Activated naive CD4-positive, alpha-beta T cell treated with anti-CD3 and anti-CD28 coated beads, Interleukin-2, amount 10 ng/mL, durations not matched to agents 7 days and 5 days (primary cell): ENCODE results near the gene UBIAD1.
"Not testable (repeated sequence)": the region's sequence is repeated elsewhere in the genome, so short reads cannot be mapped to it uniquely, and the experiment has no call there.

ENCODE experiments used
- CTCF ChIA-PET: fragments of 350-600 bp; sonication (Branson Sonifier 250); formaldehyde crosslinking; loops from one replicate; lab custom pipeline; 2021; ENCODE audit warnings: antibody characterized with exemption; lab: Charles Lee
- DNase-seq: peaks from one replicate; pipeline ENCODE4 v3.0.0-alpha.2; 2020
- H3K27ac Mint-ChIP-seq: one replicate; pipeline ENCODE4 v1.8.0; 2021; ENCODE audit warnings: mild to moderate bottlenecking, moderate library complexity, mixed read lengths
- H3K27me3 Mint-ChIP-seq: one replicate; pipeline ENCODE4 v1.8.0; 2021; ENCODE audit warnings: mild to moderate bottlenecking, mixed read lengths
- H3K36me3 Mint-ChIP-seq: one replicate; pipeline ENCODE4 v1.8.0; 2021; ENCODE audit warnings: mixed read lengths
- H3K4me1 Mint-ChIP-seq: one replicate; pipeline ENCODE4 v1.8.0; 2021; ENCODE audit warnings: mixed read lengths
- H3K4me3 Mint-ChIP-seq: one replicate; pipeline ENCODE4 v1.8.0; 2021; ENCODE audit warnings: mild to moderate bottlenecking, moderate library complexity, mixed read lengths
- H3K9me3 Mint-ChIP-seq: one replicate; pipeline ENCODE4 v1.8.0; 2021; ENCODE audit warnings: mixed read lengths

UBIAD1 gene

DNA sequence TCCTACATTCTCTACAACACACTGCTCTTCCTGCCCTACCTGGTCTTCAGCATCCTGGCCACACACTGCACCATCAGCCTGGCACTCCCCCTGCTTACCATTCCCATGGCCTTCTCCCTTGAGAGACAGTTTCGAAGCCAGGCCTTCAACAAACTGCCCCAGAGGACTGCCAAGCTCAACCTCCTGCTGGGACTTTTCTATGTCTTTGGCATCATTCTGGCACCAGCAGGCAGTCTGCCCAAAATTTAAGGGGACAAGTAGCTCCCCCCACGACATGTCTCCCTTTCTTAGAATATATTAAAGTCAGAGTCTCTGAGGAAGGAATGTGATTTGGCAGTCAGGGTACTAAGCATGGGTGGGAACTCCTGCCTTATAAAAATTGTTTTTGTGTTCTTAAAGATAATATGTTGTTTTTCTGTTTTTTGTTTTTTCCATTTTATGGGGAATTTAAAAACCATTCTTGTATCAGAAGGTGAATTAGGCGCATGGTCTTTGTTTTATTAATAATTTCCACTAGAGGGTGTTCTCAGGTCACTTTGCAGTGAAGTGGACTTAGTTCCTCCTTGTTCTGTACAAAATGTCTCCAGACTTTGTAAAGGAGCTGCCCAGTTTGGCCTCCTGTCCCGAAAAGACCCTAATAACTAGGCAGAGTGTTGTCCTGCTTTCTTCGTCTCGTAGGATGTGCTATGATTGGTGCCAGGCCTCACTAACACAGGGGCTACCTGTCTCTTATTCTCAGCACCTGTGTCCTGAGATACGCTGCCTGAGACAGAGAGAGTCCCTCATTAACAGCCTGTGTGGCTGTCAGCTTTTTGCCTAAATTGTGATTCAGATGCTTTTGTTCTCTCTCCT is 13.1 kb downstream of the UBIAD1 start:
- Mint-ChIP-seq H3K9me3 (no peaks in the 10 kb centered on the region), H3K4me3 (peak overlapping the region; percentile 14), H3K36me3 (peaks cover 71% of the 10 kb centered on the region), H3K27me3 (no peaks in the 10 kb centered on the region), H3K4me1 (peaks cover 78% of the 10 kb centered on the region), H3K27ac (peak overlapping the region; percentile 88)
- DNase-seq = no peak
- CTCF ChIA-PET = interaction anchor here (0.6 kb wide), 1 partner anchor 359 kb away, joined by 3 read pairs; no protein-coding TSS in a partner anchor

DNA sequence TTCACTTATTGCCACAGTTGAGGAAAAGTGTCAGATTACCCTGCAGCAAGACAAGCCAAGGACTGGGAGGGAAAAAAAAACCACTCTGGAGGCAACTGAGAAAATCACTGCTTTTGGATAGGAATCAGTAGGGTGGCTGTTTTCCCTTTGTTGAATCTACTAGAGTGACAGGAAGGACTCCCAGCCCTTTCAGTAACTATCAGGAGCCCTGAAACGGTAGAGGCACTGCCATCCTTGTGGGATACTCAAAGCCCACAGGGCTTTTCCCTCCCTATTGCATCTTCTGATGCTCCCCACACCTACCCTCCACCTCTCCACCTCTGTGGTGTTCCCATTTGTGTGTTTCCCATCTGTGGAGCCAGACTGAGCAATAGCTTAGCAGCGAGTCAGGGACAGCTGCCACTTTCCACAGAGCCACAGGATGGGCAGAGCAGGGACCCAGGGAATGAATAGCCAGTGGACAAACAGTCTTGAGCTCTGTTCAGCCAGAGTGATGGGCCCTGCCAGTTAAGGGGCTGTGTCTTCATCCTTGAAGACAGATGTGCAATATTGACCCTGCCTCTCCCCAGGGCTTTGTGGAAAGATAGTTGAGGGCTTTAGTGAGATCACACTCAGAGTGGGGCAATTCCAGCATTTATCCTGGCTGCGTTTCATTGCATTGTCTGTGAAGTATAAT is 13.9 kb downstream of the UBIAD1 start:
- Mint-ChIP-seq H3K4me1 (peaks cover 78% of the 10 kb centered on the region), H3K4me3 (no peak overlapping the region), H3K27ac (peak overlapping the region; percentile 88), H3K36me3 (peaks cover 70% of the 10 kb centered on the region), H3K9me3 (peaks cover 2% of the 10 kb centered on the region), H3K27me3 (no peaks in the 10 kb centered on the region)
- no peak for DNase-seq
- CTCF ChIA-PET = no interaction called here

DNA sequence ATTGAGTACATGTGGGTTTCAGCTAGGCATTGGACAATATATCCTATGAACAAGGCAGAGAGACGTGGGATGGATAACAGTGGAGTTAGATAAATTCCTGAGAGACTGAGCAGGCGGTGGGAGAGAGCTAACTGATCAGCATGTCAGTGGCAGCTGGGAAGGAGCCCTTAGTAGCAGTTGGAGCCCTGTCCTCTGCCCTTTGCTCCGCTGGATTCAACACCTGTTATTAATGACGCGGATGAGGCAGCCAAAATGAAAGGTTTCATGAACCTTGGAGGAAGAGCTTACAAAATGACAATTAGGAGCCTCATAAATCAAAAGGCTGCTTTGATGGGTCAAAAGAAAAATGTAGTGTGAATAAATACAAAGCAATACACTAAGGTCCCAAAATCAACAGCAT is 16.1 kb downstream of the UBIAD1 start:
- no peak overlapping the region for H3K27ac Mint-ChIP-seq
- H3K36me3 Mint-ChIP-seq = peaks cover 69% of the 10 kb centered on the region
- H3K27me3 Mint-ChIP-seq = no peaks in the 10 kb centered on the region
- H3K9me3 Mint-ChIP-seq = peaks cover 5% of the 10 kb centered on the region
- H3K4me3 Mint-ChIP-seq = no peak overlapping the region
- CTCF ChIA-PET = interaction anchor here (1.4 kb wide), 1 partner anchor 13 kb away, joined by 3 read pairs; no protein-coding TSS in a partner anchor
- no peak for DNase-seq
- peaks cover 78% of the 10 kb centered on the region for H3K4me1 Mint-ChIP-seq

DNA sequence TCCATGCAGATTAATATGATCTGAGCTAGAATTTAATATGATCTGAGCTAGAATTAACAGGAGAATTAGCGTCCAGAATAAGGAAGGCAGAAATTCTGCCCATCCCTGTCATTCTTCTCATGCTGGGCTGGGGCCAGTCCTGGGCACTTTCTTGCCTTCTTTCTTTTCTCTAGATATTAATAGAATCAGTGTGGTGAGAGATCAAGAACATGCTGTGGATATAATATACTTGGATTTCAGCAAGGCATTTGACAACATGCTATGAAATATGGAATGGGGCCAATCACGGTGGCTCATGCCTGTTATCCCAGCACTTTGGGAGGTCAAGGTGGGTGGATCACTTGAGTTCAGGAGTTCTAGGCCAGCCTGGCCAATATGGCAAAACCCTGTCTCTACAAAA is 18.1 kb downstream of the UBIAD1 start:
- no peaks in the 10 kb centered on the region for H3K27me3 Mint-ChIP-seq
- H3K4me1 Mint-ChIP-seq = peaks cover 77% of the 10 kb centered on the region
- DNase-seq = no peak
- peak overlapping the region; percentile 79 for H3K27ac Mint-ChIP-seq
- H3K9me3 Mint-ChIP-seq = peaks cover 5% of the 10 kb centered on the region
- peaks cover 73% of the 10 kb centered on the region for H3K36me3 Mint-ChIP-seq
- CTCF ChIA-PET = interaction anchor here (1.2 kb wide), 1 partner anchor 253 kb away, joined by 3 read pairs; no protein-coding TSS in a partner anchor
- H3K4me3 Mint-ChIP-seq = peak overlapping the region; percentile 42

DNA sequence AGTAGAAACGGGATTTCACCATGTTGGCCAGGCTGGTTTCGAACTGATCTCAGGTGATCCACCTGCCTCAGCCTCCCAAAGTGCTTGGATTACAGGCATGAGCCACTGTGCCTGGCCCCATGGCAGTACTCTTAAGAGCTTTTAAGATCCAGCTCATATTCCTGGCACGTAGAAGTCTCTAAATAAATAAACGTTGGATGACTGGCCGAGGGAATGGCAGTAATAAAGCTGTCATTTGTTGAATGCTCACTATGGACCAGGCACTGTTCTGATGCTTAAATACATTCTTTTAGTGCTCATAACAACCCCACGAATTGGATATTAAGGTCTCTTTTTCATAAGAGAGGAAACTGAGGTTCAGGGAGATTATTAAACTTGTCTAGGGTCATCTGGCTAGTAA is 20.9 kb downstream of the UBIAD1 start:
- DNase-seq = no peak
- H3K4me1 Mint-ChIP-seq = peaks cover 83% of the 10 kb centered on the region
- peak overlapping the region; percentile 46 for H3K27ac Mint-ChIP-seq
- CTCF ChIA-PET = no interaction called here
- H3K9me3 Mint-ChIP-seq = peaks cover 5% of the 10 kb centered on the region
- no peak overlapping the region for H3K4me3 Mint-ChIP-seq
- peaks cover 69% of the 10 kb centered on the region for H3K36me3 Mint-ChIP-seq
- H3K27me3 Mint-ChIP-seq = no peaks in the 10 kb centered on the region

DNA sequence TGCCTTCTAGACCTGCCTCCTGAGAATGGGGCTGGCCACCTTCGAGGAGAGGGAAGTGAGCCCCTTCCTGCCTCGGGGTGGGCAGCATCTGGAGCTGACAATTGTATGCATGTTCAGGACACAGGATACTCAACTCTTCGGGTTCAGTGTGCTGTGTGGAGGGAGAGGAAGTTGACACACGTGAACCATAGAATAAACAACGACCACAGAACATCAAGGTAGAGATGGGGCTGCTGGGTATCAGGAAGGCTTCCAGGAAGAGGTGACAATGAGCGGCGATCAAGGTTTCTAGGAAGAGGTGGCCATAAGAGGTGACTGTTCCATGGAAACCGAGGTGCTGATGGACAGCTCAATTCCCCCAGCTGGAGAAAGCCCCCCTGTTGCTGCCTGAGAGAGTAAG is 22.0 kb downstream of the UBIAD1 start:
- CTCF ChIA-PET = interaction anchor here (2.0 to 2.6 kb wide), 2 partner anchors 53 to 257 kb away, joined by 10 to 11 read pairs; no protein-coding TSS in a partner anchor

DNA sequence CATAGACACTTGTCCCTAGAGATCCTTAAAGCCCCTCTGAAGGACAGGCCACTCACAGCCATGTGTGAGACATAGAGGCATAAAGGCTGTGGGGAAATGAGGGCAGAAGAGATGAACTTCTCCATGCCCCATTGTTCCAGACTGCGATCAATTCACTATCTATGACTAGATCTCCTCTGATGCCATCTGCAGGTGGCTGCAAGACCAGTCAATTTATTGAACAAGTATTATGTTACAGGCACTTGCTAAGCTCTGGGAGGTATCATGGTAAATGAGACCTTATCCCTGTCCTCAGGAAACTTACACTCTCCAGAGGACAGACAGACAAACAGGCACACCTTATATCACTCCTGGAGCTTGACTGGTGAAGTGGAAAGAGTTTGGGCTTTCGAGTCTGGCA is 22.9 kb downstream of the UBIAD1 start:
- H3K4me1 Mint-ChIP-seq = peaks cover 78% of the 10 kb centered on the region
- peaks cover 55% of the 10 kb centered on the region for H3K36me3 Mint-ChIP-seq
- no peak overlapping the region for H3K4me3 Mint-ChIP-seq
- DNase-seq = peak; percentile 31
- CTCF ChIA-PET = interaction anchor here (0.8 to 2.6 kb wide), 5 partner anchors 15 to 258 kb away, joined by 3 to 11 read pairs (median 5); no protein-coding TSS in a partner anchor
- H3K27me3 Mint-ChIP-seq = no peaks in the 10 kb centered on the region
- peaks cover 5% of the 10 kb centered on the region for H3K9me3 Mint-ChIP-seq
- peak overlapping the region; percentile 68 for H3K27ac Mint-ChIP-seq

More for the DNA sequence above, 22.0 kb downstream of the UBIAD1 start:
- Mint-ChIP-seq H3K27me3 (no peaks in the 10 kb centered on the region), H3K27ac (peak overlapping the region; percentile 87), H3K36me3 (peaks cover 65% of the 10 kb centered on the region), H3K9me3 (peaks cover 5% of the 10 kb centered on the region), H3K4me1 (peaks cover 86% of the 10 kb centered on the region), H3K4me3 (peak overlapping the region; percentile 0)
- DNase-seq = peak; percentile 43

DNA sequence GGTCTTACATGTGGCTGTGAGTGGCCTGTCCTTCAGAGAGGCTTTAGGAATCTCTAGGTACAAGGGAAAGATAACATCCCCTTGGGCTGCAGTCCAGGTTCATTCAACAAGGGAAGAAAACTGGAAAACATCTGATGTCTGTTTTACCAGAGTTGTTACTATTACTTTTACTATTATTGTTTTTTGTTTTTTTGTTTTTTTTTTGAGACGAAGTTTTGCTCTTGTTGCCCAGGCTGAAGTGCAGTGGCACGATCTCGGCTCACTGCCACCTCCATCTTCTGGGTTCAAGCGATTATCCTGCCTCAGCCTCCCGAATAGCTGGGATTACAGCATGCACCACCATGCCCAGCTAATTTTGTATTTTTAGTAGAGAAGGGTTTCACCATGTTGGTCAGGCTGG is 24.8 kb downstream of the UBIAD1 start:
- DNase-seq, H3K9me3 Mint-ChIP-seq, H3K27me3 Mint-ChIP-seq, H3K27ac Mint-ChIP-seq, CTCF ChIA-PET, H3K4me3 Mint-ChIP-seq: not testable (repeated sequence)
- Mint-ChIP-seq H3K36me3 (peaks cover 40% of the 10 kb centered on the region), H3K4me1 (peaks cover 60% of the 10 kb centered on the region)

DNA sequence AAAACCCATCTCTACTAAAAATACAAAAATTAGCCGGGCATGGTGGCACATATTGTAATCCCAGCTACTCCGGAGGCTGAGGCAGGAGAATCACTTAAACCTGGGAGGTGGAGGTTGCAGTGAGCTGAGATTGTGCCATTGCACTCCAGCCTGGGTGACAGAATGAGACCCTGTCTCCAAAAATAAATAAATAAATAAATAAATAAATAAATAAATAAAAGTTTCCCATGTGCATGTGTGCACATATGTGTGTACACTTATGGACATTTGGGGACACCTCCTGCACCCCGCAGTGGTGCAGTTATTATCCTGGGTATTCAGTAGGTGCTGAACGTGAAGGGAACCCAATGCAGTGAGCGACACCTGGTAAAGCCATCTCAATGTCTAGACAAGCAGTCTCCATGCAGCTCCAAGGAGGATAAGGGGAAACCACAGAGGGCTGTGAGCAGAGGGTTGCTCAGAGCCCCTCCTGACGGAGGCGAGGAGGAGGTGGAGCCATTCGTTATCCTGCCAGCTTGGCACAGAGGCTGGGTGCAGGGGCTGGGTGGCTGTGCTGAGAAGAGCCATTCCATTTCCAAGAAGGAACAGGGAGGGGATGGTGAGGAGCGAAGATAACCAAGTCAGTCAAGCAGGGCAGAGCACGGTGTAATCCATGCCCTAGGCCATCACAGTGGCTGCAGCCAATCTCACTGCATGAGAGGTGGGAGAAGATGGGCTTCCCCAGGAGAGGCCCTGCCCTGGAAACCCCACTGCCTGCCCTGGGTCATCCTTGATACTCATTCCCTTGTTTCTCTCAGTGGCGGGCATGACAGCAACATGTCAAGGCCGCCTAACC is 25.6 kb downstream of the UBIAD1 start:
- H3K9me3 Mint-ChIP-seq = no peaks in the 10 kb centered on the region

DNA sequence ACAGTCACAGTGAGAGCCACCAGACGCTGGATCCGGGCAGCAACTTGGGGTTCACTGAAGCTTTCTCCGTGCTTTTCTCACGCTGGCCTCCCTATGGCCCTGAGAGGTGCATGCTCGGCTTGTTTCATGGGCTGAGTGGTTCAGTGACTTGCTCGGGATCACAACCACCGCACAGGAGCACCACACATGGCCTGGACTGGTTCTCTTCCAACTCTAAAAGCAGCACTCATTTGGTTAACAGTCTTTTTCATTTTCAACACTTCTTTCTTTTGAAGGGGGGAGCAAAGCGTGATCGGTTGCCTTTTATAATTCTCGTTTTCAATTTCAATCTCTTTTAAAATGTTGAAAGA is 26.2 kb downstream of the UBIAD1 start:
- H3K36me3 Mint-ChIP-seq = peaks cover 31% of the 10 kb centered on the region
- peaks cover 47% of the 10 kb centered on the region for H3K4me1 Mint-ChIP-seq
- H3K27me3 Mint-ChIP-seq = no peaks in the 10 kb centered on the region
- H3K27ac Mint-ChIP-seq = peak overlapping the region; percentile 88
- no peak for DNase-seq
- CTCF ChIA-PET = no interaction called here
- no peak overlapping the region for H3K4me3 Mint-ChIP-seq
- H3K9me3 Mint-ChIP-seq = no peaks in the 10 kb centered on the region

More for the DNA sequence above, 25.6 kb downstream of the UBIAD1 start:
- CTCF ChIA-PET = no interaction called here
- peaks cover 51% of the 10 kb centered on the region for H3K4me1 Mint-ChIP-seq
- H3K27ac Mint-ChIP-seq = peak overlapping the region; percentile 88
- DNase-seq = no peak
- peaks cover 33% of the 10 kb centered on the region for H3K36me3 Mint-ChIP-seq
- H3K27me3 Mint-ChIP-seq = no peaks in the 10 kb centered on the region
- no peak overlapping the region for H3K4me3 Mint-ChIP-seq

DNA sequence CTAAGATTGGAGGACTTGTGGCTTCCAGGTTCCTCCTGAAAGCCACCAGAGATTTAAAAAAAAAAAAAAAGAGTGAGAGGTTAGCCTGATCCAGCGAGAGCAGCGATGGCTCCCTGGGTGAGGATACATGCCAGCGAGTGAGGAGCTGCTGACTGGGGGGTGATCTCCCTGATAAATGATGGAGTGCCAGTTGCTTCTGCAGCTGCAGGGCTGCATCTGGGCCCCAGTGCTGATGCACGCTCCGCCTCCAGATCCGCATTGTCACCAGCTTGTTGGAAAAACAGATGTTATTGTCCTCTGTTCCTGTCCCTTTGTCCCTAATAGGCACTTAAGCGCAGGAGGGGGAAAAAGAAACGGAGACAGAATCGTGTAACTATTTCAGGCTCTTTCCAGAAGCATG is 28.6 kb downstream of the UBIAD1 start:
- H3K9me3 Mint-ChIP-seq = no peaks in the 10 kb centered on the region
- no peak for DNase-seq
- H3K36me3 Mint-ChIP-seq = peaks cover 11% of the 10 kb centered on the region
- H3K27ac Mint-ChIP-seq = no peak overlapping the region
- H3K27me3 Mint-ChIP-seq = no peaks in the 10 kb centered on the region
- H3K4me3 Mint-ChIP-seq = no peak overlapping the region
- H3K4me1 Mint-ChIP-seq = peaks cover 23% of the 10 kb centered on the region
- CTCF ChIA-PET = interaction anchor here (0.7 to 1.7 kb wide), 3 partner anchors 12 to 63 kb away, joined by 3 read pairs; no protein-coding TSS in a partner anchor

DNA sequence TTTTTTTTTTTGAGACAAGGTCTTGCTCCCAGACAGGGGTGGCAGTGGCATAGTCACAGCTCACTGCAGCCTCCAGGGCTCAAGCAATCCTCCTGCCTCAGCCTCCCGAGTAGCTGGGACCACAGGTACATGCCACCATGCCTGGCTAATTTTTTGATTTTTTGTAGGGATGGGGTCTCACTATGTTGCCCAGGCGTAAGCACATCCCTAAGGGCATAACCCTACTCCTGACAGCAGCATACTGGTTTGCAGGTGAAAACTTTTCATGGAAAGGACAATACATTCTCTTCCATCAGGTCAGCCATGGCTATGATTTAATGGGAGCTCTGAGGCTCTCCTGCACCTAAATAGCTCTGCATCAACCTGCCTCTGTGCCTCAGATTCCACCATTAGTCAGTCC is 29.4 kb downstream of the UBIAD1 start:
- H3K4me3 Mint-ChIP-seq = no peak overlapping the region
- no peak overlapping the region for H3K27ac Mint-ChIP-seq
- peaks cover 3% of the 10 kb centered on the region for H3K36me3 Mint-ChIP-seq
- H3K27me3 Mint-ChIP-seq = no peaks in the 10 kb centered on the region
- peaks cover 15% of the 10 kb centered on the region for H3K4me1 Mint-ChIP-seq
- no peak for DNase-seq
- CTCF ChIA-PET = interaction anchor here (0.7 to 1.7 kb wide), 3 partner anchors 13 to 383 kb away, joined by 3 read pairs; no protein-coding TSS in a partner anchor
- no peaks in the 10 kb centered on the region for H3K9me3 Mint-ChIP-seq

DNA sequence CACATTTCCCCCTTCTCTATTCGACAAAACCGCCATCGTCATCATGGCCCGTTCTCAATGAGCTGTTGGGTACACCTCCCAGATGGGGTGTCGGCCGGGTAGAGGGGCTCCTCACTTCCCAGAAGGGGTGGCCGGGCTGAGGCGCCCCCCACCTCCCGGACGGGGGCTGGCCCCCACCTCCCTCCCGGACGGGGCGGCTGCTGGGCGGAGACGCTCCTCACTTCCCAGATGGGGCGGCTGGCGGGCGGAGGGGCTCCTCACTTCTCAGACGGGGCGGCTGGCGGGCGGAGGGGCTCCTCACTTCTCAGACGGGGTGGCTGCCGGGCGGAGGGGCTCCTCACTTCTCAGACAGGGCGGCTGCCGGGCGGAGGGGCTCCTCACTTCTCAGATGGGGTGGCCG is 32.5 kb downstream of the UBIAD1 start:
- CTCF ChIA-PET, H3K9me3 Mint-ChIP-seq, H3K4me3 Mint-ChIP-seq, H3K27ac Mint-ChIP-seq, DNase-seq, H3K36me3 Mint-ChIP-seq, H3K27me3 Mint-ChIP-seq, H3K4me1 Mint-ChIP-seq: not testable (repeated sequence)

DNA sequence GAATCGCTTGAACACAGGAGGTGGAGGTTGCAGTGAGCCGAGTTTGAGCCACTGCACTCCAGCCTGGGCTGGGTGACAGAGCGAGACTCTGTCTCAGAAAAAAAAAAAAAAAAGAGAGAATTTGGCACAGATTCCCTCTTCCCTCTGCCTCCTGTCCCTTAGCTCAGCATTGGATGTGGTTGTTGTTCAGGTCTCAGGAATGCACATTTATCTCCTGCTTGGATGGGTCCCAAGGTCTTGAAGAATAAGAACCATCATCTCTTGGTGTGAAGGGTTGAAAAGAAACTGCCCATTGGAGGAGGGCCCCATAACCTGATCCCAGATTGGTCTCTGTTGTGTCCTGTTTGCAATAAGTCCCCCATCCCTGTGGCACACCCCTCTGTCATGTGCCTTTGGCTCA is 34.9 kb downstream of the UBIAD1 start:
- H3K27ac Mint-ChIP-seq = no peak overlapping the region
- CTCF ChIA-PET = no interaction called here

More for the DNA sequence above, 34.9 kb downstream of the UBIAD1 start:
- Mint-ChIP-seq H3K4me1 (peaks cover 12% of the 10 kb centered on the region), H3K27me3 (peaks cover 22% of the 10 kb centered on the region), H3K9me3 (no peaks in the 10 kb centered on the region), H3K36me3 (no peaks in the 10 kb centered on the region), H3K4me3 (no peak overlapping the region)
- no peak for DNase-seq
